GM21576 (cell line): ENCODE data around the gene EFCAB11.

Experiments used
- ATAC-seq: cut with Tn5 transposase; IDR thresholded peaks from one replicate; pipeline ENCODE4 v1.9.1; 2021; ENCODE audit warnings: mild to moderate bottlenecking, moderate library complexity; ENCODE audit not compliant: unreplicated experiment

EFCAB11 gene

DNA sequence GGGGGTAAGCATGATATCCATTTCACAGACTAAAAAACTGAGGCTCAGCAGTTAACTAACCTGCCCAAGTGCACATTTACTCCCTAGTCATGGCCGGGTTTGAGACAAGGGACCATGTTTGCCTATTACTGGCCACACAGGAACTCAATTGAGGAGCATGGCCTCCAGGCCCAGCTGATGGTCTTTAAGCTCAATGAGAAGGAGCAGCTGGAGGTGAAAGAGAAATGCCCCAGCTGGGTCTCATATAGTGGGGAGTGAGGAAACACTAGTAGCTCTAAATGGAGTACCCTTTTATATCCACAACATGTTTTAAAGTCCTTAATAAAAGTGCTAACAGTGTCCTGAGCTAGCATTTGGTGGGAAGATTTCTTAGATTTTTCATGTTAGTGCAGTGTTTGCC is 2.8 kb upstream of the EFCAB11 start:
- ATAC-seq, result no peak

DNA sequence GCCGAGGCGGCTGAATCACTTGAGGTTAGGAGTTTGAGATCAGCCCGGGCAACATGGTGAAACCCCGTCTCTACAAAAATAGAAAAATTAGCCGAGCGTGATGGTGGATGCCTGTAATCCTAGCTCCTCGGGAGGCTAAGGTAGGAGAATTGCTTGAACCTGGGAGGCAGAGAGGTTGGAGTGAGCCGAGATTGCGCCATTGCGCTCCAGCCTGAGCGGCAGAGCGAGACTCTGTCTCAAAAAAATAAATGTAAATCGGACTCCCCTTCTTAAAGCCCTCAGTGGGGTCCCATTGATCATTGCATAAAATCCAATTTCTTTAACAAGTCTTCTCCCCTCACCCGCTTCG is 2.1 kb upstream of the EFCAB11 start:
- no peak for ATAC-seq

DNA sequence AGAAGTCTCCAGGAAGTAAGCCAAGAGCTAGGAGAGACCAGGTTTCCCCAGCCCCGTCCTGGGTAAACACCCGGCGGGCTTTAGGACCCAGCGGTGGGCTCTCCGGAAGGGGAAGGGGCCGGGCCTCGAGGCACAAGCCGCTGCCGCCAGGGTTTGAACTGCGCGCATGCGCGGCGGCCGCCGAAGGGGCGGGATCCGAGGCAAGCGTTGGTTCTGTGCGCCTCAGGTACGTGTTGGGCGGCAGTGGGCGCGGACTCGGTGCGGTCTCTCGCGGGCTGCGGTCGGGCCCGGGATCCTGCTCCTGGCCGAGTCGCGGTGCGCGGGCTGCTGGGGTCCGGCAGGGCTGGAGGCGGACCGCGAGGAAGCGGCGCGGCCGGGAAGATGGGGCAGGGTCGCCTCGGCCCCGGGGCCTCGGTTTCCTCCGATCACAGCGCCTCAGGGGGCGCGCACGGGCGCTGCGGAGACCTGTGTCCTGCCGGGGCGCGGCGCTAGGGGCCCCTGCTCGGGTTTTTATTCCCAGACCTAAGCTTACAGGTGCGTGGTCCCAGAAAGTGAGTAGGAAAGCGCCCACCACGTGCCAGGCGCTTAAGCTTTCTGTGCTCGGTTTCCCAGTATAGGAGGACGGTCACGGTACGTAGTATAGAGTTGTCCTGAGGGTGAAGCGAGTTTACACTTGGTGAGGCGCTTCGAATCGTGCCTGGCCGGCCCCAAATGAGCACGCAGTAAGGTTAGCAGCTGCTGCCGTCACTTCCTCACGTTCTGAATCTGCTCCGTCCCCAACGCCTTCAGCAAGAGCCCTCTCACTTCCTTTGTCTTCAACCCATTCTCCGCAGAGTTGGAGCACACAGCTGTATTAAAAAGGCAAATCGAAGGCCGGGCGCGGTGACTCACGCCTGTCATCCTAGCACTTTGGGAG is 1.5 kb upstream of the EFCAB11 start, which contains the start of gene TDP1:
TDP1 (plus strand) TSS at position 183 of the 916 bp plus-strand sequence. CDS start 7,188 bp downstream, outside the sequence.
- ATAC-seq, result peak; percentile 51

DNA sequence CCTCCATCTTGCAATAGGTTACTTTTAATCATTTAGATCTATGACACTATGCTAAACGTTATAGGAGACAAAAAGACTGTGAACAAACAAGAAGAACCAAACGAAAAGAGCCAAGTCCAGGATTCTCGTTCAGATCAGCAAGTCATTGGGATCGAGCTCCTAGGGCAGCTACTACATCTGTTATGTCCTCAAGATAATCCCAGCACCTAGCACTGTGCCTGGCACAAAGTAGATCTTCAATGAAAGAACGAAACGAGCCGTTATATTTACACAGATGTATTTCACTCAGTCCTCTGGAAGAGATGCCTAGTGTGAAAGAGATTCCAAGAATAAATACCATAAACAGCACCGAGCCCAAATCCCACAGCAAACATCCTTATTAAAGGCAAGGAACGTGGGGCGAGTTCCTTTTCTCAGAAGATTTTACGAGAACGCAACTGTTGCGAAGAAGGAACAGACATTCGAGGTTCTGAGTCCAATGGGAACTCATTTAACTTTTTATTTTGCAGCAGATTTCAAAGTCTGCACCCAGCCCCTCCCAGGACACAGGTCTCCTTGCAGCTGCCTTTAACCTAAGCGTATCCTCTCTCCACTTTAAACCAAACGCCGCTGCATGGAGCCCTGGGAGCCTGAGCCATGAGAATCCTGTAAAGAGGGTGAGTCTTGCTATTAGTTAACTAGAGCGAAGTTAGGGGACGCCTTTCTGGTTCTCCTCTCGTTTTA is 653 bp upstream of the EFCAB11 start:
- peak; percentile 16 for ATAC-seq

DNA sequence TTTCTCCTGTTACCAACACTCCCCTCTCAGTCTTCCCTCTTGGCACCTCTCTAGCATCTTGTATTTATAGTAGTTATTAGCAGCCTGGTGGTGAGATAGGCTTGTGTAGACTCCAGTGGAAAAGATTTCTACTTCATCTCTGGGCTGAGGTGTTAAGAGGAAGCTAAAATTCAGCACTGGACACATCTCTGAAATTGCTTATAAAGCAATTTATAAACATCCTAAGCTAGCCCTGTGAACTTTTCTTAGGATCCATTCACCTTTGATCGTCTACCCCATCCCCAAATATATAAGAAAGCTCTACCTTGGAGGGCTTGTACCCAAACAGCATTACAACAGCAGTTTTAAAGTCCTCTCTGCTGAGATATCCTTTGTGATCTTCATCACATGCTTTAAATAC is 928 bp downstream of the EFCAB11 start:
- no peak for ATAC-seq

DNA sequence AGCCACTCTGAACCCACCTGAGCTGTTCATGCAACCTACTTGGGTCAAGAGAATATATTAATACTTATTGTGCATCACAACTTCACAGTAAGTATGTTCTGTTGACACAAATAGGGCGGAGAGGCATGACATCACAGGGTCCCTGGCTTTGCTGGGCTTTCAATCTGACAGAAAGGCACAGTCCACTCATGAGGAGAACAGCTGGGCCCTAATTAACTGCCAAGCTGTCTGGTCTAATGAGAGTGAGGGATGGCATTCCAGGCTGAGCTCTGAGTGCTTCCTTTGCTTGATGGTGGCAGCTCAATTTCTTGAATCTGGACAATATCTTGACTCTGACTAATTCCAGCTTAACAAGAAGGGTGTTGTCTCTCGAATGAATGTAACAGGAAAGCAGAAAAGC is 2.0 kb downstream of the EFCAB11 start:
- ATAC-seq, result no peak

DNA sequence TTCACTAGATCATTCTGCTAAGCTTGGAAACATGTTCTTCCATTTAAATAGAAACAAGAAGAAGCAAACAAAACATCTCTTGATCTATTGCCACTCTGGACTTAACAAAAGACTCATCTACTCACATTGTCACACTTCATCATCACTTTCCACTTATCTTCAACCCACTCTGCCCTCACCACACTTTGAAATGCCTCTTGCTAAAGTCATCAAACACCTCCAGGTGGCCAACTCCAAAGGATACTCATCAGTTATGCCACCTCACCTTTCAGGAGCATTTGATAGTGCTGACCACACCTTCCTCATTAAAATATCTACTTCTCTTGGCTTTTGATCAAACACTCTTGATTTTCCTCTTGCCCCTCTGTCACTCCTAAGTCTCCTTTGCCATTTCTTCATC is 7.2 kb downstream of the EFCAB11 start:
- no peak for ATAC-seq

DNA sequence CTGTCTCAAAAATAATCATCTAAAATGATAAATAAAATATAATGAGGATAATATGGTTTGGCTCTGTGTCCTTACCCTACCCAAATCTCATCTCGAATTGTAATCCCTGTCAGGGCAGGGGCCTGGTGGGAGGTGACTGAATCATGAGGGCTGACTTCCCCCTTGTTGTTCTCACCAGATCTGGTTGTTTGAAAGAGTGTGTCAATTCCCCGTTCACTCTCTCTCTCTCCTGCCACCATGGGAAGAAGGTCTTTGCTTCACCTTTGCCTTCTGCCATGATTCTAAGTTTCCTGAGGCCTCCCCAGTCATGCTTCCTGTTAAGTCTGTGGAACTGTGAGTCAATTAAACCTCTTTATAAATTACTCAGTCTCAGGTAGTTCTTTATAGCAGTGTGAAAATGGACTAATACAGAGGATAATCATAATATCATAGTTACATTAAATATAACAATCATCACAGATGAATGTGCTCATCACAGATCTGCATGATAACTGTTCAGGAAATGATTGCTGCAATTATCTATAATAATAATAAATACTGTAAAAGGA is 12.6 kb downstream of the EFCAB11 start:
- no peak for ATAC-seq

DNA sequence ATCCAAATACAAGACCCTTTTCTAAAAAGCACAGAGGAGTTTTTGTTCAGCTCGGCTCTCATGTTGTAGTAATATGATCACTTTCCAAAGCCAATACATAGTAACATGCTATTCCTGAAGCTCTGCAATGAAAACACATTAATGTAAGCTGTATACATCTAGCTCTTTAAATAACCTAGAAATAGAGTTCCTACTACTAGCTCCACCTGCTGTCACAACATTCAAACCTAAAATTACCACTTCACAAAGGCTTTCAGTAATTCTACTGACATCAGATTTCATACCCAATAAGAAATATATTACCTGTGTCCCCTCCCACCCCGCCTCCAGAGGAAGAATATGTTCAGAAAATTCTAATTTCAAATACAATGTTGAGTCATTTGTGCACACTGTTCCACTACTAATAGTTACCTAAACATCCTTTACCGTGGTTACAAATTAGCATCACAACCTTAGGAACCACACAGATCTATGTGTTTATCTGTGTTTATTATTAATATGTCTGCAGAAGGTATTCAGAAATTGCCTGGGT is 17.8 kb downstream of the EFCAB11 start:
- no peak for ATAC-seq

DNA sequence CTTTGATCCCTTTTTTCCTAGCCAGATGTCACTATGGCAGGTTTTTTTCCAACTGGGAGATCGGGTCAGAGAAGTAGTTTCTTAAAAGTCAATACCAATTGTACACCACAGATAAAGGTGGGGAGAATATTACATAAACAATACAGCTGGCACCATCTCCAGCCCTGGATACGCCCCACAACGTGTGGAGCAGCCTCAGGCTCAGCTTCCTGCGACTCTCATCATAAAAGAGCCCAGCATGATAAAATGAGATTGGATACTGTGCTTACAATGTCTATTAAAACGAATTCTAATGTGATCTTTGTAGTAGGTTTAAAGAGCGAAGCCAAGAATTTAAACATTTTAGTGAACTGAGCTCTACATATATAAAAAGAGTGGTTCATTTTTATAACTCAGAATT is 21.5 kb downstream of the EFCAB11 start:
- ATAC-seq, result no peak

DNA sequence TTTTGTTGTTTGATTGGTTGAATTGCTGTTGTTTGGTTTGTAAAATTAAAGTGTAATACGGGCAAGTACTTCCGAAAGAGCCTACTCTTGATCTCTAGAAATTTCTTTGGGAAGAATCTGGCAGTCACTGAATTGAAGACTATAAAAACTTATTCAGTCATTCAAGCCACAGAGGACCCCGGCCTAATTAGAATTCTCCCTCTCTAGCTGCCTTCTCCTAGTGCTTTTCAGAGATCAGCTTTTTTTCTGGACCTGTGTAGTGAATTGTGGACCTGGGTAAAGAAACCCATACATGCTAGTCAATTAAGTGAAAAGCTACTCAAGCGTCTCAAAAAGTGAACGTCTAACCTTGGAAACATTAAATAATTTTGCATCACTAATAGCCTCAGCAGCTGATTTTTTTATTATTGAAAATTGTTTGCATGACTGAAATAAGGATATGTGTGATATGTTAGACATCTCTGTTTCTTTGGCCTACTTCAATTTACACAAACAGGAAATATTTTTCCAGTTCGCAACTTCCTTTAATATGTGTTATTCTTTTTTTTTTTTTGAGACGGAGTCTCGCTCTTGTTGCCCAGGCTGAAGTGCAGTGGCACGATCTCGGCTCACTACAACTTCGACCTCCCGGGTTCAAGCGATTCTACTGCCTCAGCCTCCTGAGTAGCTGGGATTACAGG is 27.2 kb downstream of the EFCAB11 start:
- no peak for ATAC-seq

DNA sequence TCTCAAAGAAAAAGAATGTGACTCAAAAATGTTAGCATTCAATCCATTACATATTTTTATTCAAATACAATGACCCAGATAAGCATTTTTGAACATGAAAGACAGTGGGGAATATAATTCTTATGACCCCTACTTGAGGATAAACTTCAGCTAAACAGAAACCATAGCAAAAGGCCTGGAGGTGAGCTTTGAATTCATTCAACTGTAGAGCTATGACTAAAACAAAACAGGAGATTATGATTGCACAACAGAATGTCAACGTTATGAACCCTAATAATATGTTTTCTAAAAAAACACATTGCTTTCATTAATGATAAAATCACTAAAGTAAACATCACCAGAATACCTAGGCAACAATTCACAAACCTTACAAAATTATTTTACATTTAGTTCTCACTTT is 27.8 kb downstream of the EFCAB11 start:
- no peak for ATAC-seq

DNA sequence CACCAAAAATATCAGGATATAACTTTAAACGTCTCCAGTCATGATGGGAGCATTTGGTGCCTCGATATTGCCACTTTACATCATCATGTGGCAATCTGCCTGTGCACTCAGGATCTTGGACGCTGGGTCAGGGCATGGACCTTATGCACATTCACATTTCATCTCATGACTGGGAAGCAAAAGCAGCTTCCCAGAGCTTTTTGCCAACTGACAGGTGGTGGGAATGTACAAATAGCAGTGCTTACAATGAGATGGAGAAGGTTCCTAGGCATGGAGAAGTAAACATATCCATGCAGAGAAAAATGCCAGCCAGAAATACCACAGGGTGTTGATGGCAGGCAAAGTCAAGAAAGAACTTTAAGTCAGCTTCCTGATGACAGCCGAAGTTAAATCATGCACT is 30.3 kb downstream of the EFCAB11 start:
- no peak for ATAC-seq

DNA sequence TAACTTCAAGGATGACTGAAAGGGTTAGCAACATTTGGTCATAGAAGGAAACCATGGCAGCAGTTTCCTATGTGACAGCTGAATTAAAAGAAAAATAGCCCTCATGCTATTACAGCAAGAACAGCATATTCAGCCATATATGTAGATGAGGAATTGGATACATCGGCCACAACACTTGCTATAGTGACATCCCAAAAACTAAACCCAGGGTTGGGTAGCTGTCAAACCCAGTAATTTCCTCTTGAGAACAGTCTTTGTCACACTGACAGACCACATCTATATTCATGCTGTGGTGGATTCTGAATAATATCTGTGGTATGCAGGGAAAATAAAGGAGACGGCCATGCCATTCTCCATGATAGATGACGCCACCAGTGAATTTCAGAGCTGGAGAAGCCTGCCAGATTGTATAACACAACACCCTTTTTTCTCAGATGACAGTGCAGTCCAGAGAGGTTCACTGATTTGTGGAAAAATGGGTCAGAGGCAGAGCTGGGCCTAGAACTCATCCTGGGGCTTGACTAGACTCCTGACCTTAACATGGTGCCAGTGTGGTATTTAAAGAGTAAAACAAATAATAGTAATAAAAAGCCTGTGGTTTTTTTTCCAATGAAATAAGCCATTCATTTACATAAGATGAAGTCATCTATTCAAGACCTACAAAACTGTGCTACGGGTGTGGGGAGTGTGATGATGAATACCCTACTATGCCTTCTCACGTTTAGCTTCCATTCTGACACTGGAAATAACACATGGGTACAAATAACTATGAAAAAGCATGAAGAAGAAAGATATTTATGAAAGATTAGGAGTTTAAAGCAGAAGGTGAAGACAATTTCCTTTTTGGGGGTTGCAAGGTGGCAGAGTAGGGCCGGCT is 32.3 kb downstream of the EFCAB11 start:
- no peak for ATAC-seq

DNA sequence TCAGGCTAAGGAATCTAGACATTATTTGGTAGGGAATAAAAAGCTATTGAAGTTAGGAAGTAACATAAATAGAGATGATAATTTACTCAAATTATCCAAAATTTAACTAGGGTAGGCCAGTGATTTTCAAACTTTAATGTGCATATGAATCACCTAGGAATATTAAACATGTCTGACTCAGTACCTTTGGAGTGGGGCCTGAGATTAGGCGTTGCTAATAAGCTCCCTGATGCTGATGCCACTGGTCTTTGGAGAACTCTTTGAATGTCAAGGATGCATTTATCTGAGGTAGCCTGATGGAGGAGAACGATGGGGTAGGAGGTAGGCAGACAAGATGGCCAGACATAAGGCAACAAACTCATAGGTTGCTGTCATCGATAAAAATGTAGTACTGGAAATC is 33.2 kb downstream of the EFCAB11 start:
- no peak for ATAC-seq

DNA sequence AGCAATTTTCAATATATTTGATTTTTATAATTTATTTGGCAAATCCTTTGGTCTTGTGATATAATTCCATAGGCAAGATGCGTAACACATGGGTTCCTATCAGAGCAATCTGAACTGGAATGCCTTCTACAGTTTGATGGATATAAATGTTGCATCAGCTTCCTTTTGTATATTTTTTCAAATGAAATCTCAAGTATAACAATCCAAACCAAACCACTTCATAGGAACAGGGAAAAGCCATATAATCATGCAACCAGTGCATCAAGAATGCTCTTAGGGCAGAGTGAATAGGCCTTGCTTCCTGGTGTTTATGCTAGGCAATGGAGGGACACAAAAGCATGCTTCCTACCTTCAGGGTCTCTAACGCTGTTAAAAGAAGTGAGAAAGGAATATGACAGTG is 34.5 kb downstream of the EFCAB11 start:
- ATAC-seq, result no peak

DNA sequence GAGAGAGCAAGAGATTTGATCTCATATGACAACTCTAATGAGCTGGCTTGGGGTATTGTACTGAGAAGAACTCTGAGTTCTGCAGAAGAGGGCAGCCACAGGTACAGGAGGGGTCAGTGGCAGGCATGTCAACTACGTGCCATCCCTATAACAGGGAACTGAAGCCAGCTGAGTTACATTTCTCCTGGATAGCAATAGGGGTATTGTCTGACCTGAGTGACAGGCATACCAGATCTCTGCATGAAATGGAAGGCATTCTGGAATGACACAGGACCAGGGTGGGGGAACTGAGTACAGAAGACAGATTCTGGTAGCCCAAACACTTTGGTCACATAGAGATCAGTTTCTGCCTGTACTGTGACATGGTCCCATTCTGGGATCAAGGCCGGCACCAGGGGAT is 35.8 kb downstream of the EFCAB11 start:
- ATAC-seq, result no peak

DNA sequence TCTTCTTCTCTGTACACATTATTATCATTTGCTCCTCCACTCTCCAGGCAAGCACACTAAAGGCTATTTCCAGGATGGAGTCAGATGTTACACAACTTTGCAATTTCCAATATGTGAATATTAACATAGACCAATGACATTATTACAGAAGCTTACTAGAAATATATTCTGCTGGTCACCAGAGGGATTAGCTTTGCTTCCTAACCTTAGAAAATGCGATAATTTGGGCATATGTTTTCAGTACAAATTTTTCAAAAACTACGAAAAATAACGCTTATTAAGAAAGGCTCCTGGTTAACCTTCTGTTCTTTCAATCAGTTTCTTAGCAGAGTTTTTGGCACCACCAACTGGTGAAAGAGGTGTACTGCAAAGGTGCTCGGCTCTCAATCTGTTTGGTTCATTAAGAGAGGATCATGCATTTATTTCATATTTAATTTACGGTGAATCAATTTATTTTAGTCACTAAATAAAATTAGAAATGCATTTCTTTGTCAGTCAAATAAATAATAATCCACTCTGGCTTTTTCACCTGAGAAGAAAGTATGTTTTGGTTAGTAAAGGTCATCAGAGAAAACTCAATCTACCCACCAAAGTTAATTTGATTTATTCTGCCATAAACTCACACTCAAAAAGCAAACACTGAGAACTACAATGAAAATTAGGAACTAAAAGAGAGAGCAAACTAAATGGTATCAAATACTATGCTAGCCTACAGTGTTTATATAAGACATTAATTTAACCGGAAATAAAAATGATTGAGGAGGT is 39.2 kb downstream of the EFCAB11 start:
- ATAC-seq, result no peak

DNA sequence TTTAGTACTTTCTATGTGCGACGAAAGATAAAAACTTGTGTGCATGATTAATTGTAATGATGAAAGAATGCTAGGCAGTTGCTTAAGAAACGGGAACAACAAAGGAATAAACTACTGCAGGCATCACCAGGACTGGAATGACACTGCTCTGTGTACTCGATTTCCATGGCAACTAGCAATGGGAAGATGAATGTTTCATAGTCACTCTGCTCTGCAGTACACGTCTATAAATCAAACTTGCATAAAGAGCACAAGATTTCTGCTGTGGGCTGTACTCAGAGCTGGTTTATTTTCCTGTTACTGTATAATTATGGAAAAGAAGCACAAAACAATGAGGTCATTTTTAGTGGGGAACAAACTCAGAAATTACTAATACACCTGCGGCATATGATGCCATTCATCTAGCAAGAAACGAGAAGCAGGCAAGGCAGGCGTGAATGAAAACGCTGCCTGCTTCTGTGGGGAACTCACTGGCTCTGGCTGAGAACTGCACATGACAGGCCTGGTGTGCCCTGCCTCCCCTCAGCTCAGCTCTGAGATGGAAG is 41.8 kb downstream of the EFCAB11 start:
- no peak for ATAC-seq
